Small intestine (tissue), 7 donors: Measurements from ENCODE around the gene CCT5. TPM values are rescaled to one million over a fixed set of nuclear protein-coding genes. Genes with fewer than 3 reads are reported as not detected.

Source experiments
- DNase-seq, 2 donors: peaks; one replicate each; pipeline versions ENCODE4 v3.0.0 to v3.0.0-alpha.2; 2013
- FAIRE-seq: peaks from 2 replicates; lab custom pipeline; 2012; peaks lifted over from hg19 to GRCh38; lab: Jason Lieb, UNC
- H3K27ac ChIP-seq, 3 donors: one replicate each; pipeline ENCODE4 v1.5.1; 2013; ENCODE audit warnings: low read length in 2 of 3, mild to moderate bottlenecking in 2 of 3, control low read depth in 1 of 3, inconsistent platforms in 1 of 3, low read depth in 1 of 3, moderate library complexity in 1 of 3
- H3K27me3 ChIP-seq, 3 donors: one replicate each; pipeline ENCODE4 v1.6.1; 2013; ENCODE audit warnings: low read length in 3 of 3, inconsistent platforms in 1 of 3; ENCODE audit not compliant: control insufficient read depth in 3 of 3, insufficient read depth in 3 of 3
- H3K36me3 ChIP-seq, 3 donors: one replicate each; pipeline ENCODE4 v1.6.1; 2013; ENCODE audit warnings: low read length in 3 of 3, inconsistent platforms in 1 of 3, low read depth in 1 of 3, mild to moderate bottlenecking in 1 of 3, moderate library complexity in 1 of 3; ENCODE audit not compliant: control insufficient read depth in 3 of 3, insufficient read depth in 2 of 3
- H3K4me1 ChIP-seq, 3 donors: one replicate each; pipeline ENCODE4 v1.6.1; 2013; ENCODE audit warnings: low read length in 2 of 3, inconsistent platforms in 1 of 3, low read depth in 1 of 3, mild to moderate bottlenecking in 1 of 3, moderate library complexity in 1 of 3; ENCODE audit not compliant: control insufficient read depth in 3 of 3, insufficient read depth in 2 of 3
- H3K4me3 ChIP-seq, 3 donors: one replicate each; pipeline ENCODE4 v1.5.1; 2013; ENCODE audit warnings: low read length in 3 of 3, control low read depth in 1 of 3, inconsistent platforms in 1 of 3, low read depth in 1 of 3, mild to moderate bottlenecking in 1 of 3, moderate library complexity in 1 of 3
- H3K9me3 ChIP-seq, 2 donors: one replicate each; pipeline ENCODE4 v1.6.1; 2013; ENCODE audit warnings: low read depth in 1 of 2, low read length in 1 of 2; ENCODE audit not compliant: control insufficient read depth in 2 of 2, insufficient read depth in 1 of 2
- WGBS, 3 donors: extraction: QIAGEN DNeasy Blood & Tissue Kit; methylation state at CpG; one replicate each; pipeline ENCODE4 v1.1.7; 2013; 5-methylcytosine and 5-hydroxymethylcytosine counted together
- polyA plus RNA-seq, 4 donors: library from polyadenylated mRNA; stranded (reverse) in 3 of 4; unstranded in 1 of 4; fragments of 200-250 nt in 3 of 4; fragments of 120-200 nt in 1 of 4; gene quantifications; one replicate each; pipeline versions ENCODE4 v1.2.1 to v1.2.3, GENCODE V29; 2013
- donor health status: healthy with polysubstance abuse.
- donor health status: control.
- donor health status: control.
- donor health status: Bipolar disorder and iron deficiency.
- donor health status: healthy.

CCT5 gene
- polyA plus RNA-seq, 4 donors = 101 to 226 (median 151) TPM

- peak overlapping the region; percentile 89 to 93 (median 92) for H3K27ac ChIP-seq
- peak; percentile 91 to 98 for DNase-seq
- no peak for FAIRE-seq
- peaks cover 0 to 3% (median 0%) of the 10 kb centered on the region in 3 donors for H3K27me3 ChIP-seq
- peaks cover 0 to 8% of the 10 kb centered on the region in 2 donors for H3K9me3 ChIP-seq
- H3K4me3 ChIP-seq = no peak overlapping the region
- peaks cover 0 to 23% (median 0%) of the 10 kb centered on the region in 3 donors for H3K36me3 ChIP-seq
- peaks cover 2 to 39% (median 19%) of the 10 kb centered on the region in 3 donors for H3K4me1 ChIP-seq
- 28 to 65% (median 38%) methylated on average over 11 of the region's 11 CpGs for WGBS, 3 donors
Observed at GRCh38 chr5:10301842-10302610, 51.9 kb downstream of the CCT5 start.

- FAIRE-seq = no peak
- 52 to 64% (median 52%) methylated on average over 2 of the region's 2 CpGs for WGBS, 3 donors
- Histone ChIP-seq H3K27me3 (peaks cover 0 to 3% (median 0%) of the 10 kb centered on the region in 3 donors), H3K9me3 (peaks cover 0 to 8% of the 10 kb centered on the region in 2 donors), H3K4me1 (peaks cover 2 to 39% (median 19%) of the 10 kb centered on the region in 3 donors), H3K27ac (peak overlapping the region; percentile 81 to 92 (median 89)), H3K4me3 (no peak overlapping the region), H3K36me3 (peaks cover 0 to 17% (median 0%) of the 10 kb centered on the region in 3 donors)
- no peak for DNase-seq
Observed at GRCh38 chr5:10303201-10303600, 53.1 kb downstream of the CCT5 start.

- peaks cover 2 to 39% (median 19%) of the 10 kb centered on the region in 3 donors for H3K4me1 ChIP-seq
- no peak for FAIRE-seq
- peak overlapping the region; percentile 81 to 92 (median 89) for H3K27ac ChIP-seq
- peak; percentile 60 to 71 for DNase-seq
- H3K9me3 ChIP-seq = peaks cover 0 to 8% of the 10 kb centered on the region in 2 donors
- H3K36me3 ChIP-seq = peaks cover 0 to 17% (median 0%) of the 10 kb centered on the region in 3 donors
- 60 to 73% (median 63%) methylated on average over 5 of the region's 5 CpGs for WGBS, 3 donors
- H3K27me3 ChIP-seq = peaks cover 0 to 3% (median 0%) of the 10 kb centered on the region in 3 donors
- no peak overlapping the region for H3K4me3 ChIP-seq
Observed at GRCh38 chr5:10303699-10304170, 53.7 kb downstream of the CCT5 start.

GRCh38 chr5:10304932-10305331 is 54.9 kb downstream of the CCT5 start:
- FAIRE-seq = no peak
- peak in 1 of 2 donors; percentile 38 for DNase-seq
- H3K4me3 ChIP-seq = no peak overlapping the region
- H3K36me3 ChIP-seq = peaks cover 0 to 14% (median 0%) of the 10 kb centered on the region in 3 donors
- peaks cover 0 to 7% of the 10 kb centered on the region in 2 donors for H3K9me3 ChIP-seq
- H3K4me1 ChIP-seq = peaks cover 2 to 42% (median 17%) of the 10 kb centered on the region in 3 donors
- WGBS, 3 donors = 77 to 79% (median 77%) methylated on average over 5 of the region's 5 CpGs
- H3K27me3 ChIP-seq = peaks cover 0 to 3% (median 0%) of the 10 kb centered on the region in 3 donors
- H3K27ac ChIP-seq = peak overlapping the region in 2 of 3 donors; percentile 88 to 92

GRCh38 chr5:10306114-10306513 is 56.0 kb downstream of the CCT5 start:
- 20 to 64% (median 29%) methylated on average over 5 of the region's 5 CpGs for WGBS, 3 donors
- H3K4me3 ChIP-seq = peak overlapping the region in 2 of 3 donors; percentile 8 to 79
- peaks cover 0 to 2% of the 10 kb centered on the region in 2 donors for H3K9me3 ChIP-seq
- FAIRE-seq (no peak), DNase-seq (peak; percentile 34 to 87)
- H3K4me1 ChIP-seq = peaks cover 2 to 51% (median 15%) of the 10 kb centered on the region in 3 donors
- H3K27me3 ChIP-seq = peaks cover 0 to 3% (median 0%) of the 10 kb centered on the region in 3 donors
- H3K27ac ChIP-seq = peak overlapping the region; percentile 76 to 92 (median 90)
- peaks cover 0 to 11% (median 0%) of the 10 kb centered on the region in 3 donors for H3K36me3 ChIP-seq

- peak overlapping the region; percentile 76 to 92 (median 90) for H3K27ac ChIP-seq
- peaks cover 2 to 44% (median 15%) of the 10 kb centered on the region in 3 donors for H3K4me1 ChIP-seq
- FAIRE-seq (no peak), DNase-seq (peak in 1 of 2 donors; percentile 31)
- peaks cover 0 to 11% (median 0%) of the 10 kb centered on the region in 3 donors for H3K36me3 ChIP-seq
- H3K27me3 ChIP-seq = peaks cover 0 to 3% (median 0%) of the 10 kb centered on the region in 3 donors
- WGBS, 3 donors = 35 to 60% (median 42%) methylated on average over 8 of the region's 8 CpGs
- H3K9me3 ChIP-seq = peaks cover 0 to 2% of the 10 kb centered on the region in 2 donors
- H3K4me3 ChIP-seq = peak overlapping the region in 2 of 3 donors; percentile 46 to 79
Observed at GRCh38 chr5:10306806-10307205, 56.7 kb downstream of the CCT5 start.

- Histone ChIP-seq H3K4me3 (peak within 1 kb of the TSS; percentile 46 to 79 (median 58)), H3K27ac (peak within 1 kb of the TSS; percentile 76 to 92 (median 90)), H3K9me3 (peaks cover 0 to 2% of the 10 kb centered on the region in 2 donors), H3K27me3 (peaks cover 0 to 3% (median 0%) of the 10 kb centered on the region in 3 donors), H3K4me1 (peaks cover 2 to 38% (median 13%) of the 10 kb centered on the region in 3 donors), H3K36me3 (peaks cover 0 to 11% (median 0%) of the 10 kb centered on the region in 3 donors)
- DNase-seq (peak; percentile 86 to 93), FAIRE-seq (no peak)
- 2 to 3% (median 2%) methylated on average over 56 of the region's 56 CpGs for WGBS, 3 donors
Observed at GRCh38 chr5:10307206-10308148, 57.4 kb downstream of the CCT5 start, which contains the start of gene CMBL. TSS of gene CMBL (minus strand) at chr5:10307902. CDS start at chr5:10290762, 17,140 bp downstream.
